SK-N-SH (cell line): Measurements from ENCODE around the gene ACBD6. TPM values are rescaled to one million over a fixed set of nuclear protein-coding genes. Genes with fewer than 3 reads are reported as not detected.
A peak's percentile ranks its signal among the peaks of the same experiment; 100 is the strongest.

Experiments used
- CTCF ChIA-PET: fragments of 300-600, 350-600 bp; formaldehyde crosslinking; extraction: SDS; loops from one replicate; lab custom pipeline; 2021; lab: Yijun Ruan, JAX
- POLR2A ChIA-PET: fragments of 350-600 bp; sonication (Branson Sonifier 250); formaldehyde crosslinking; extraction: SDS; loops from one replicate; lab custom pipeline; 2020; ENCODE audit warnings: antibody characterized with exemption, inconsistent platforms; lab: Yijun Ruan, JAX
- DNase-seq: peaks from one replicate; pipeline ENCODE4 v3.0.0; 2012
- H2AFZ ChIP-seq: fragments of 200-600 bp; sonication (generic); 2 replicates; pipeline ENCODE4 v1.8.1; 2016; ENCODE audit warnings: antibody characterized with exemption, mild to moderate bottlenecking, low read depth
- H3F3A ChIP-seq: fragments of 200-600 bp; sonication (generic); replicated peaks from 2 replicates; pipeline ENCODE3; 2016; ENCODE audit warnings: antibody characterized with exemption, mild to moderate bottlenecking; ENCODE audit not compliant: insufficient read depth
- H3K27ac ChIP-seq, 2 experiments: fragments of 200-500 bp in 1 of 2; fragments of 200-600 bp in 1 of 2; sonication (Bioruptor generic) in 1 of 2; sonication (generic), shearing (Covaris generic) in 1 of 2; 2 replicates each; pipeline versions ENCODE4 v1.5.1 to v1.6.1; 2014 to 2016; ENCODE audit warnings: low read depth in 2 of 2, inconsistent platforms in 1 of 2, low read length in 1 of 2, mild to moderate bottlenecking in 1 of 2, mixed read lengths in 1 of 2
- H3K27me3 ChIP-seq: fragments of 200-600 bp; sonication (generic), shearing (Covaris generic); 2 replicates; pipeline ENCODE4 v1.6.1; 2016; ENCODE audit warnings: mixed run types; ENCODE audit not compliant: insufficient read depth
- H3K36me3 ChIP-seq, 2 experiments: fragments of 200-500 bp in 1 of 2; fragments of 200-600 bp in 1 of 2; sonication (Bioruptor generic) in 1 of 2; sonication (generic) in 1 of 2; replicated peaks in 1 of 2; 2 replicates each; pipeline versions ENCODE3 to v1.5.1; 2014 to 2016; ENCODE audit warnings: low read length in 1 of 2, mild to moderate bottlenecking in 1 of 2; ENCODE audit not compliant: insufficient read depth in 2 of 2, control insufficient read depth in 1 of 2
- H3K4me1 ChIP-seq, 2 experiments: fragments of 200-500 bp in 1 of 2; fragments of 200-600 bp in 1 of 2; sonication (Bioruptor generic) in 1 of 2; sonication (generic), shearing (Covaris generic) in 1 of 2; 2 replicates each; pipeline versions ENCODE4 v1.5.1 to v1.6.1; 2014 to 2016; ENCODE audit warnings: low read depth in 1 of 2, low read length in 1 of 2, mixed run types in 1 of 2; ENCODE audit not compliant: insufficient read depth in 2 of 2, control insufficient read depth in 1 of 2
- H3K4me2 ChIP-seq: fragments of 200-600 bp; sonication (generic), shearing (Covaris generic); 2 replicates; pipeline ENCODE4 v1.6.1; 2017; ENCODE audit warnings: mixed run types
- H3K4me3 ChIP-seq, 2 experiments: fragments of 200-500 bp in 1 of 2; fragments of 200-600 bp in 1 of 2; sonication (Bioruptor generic) in 1 of 2; sonication (generic), shearing (Covaris generic) in 1 of 2; 2 replicates each; pipeline versions ENCODE4 v1.5.1 to v1.8.1; 2014 to 2016; ENCODE audit warnings: low read depth in 2 of 2, inconsistent platforms in 1 of 2, low read length in 1 of 2, mild to moderate bottlenecking in 1 of 2, mixed read lengths in 1 of 2, moderate library complexity in 1 of 2
- H3K79me2 ChIP-seq: fragments of 200-600 bp; sonication (generic); 2 replicates; pipeline ENCODE4 v1.8.1; 2017; ENCODE audit warnings: mild to moderate bottlenecking; ENCODE audit not compliant: insufficient read depth
- H3K9ac ChIP-seq: fragments of 200-600 bp; sonication (generic); 2 replicates; pipeline ENCODE4 v1.6.1; 2017; ENCODE audit warnings: mixed run types
- H3K9me2 ChIP-seq: fragments of 200-600 bp; sonication (generic); 2 replicates; pipeline ENCODE4 v1.6.1; 2017; ENCODE audit warnings: mixed run types
- H3K9me3 ChIP-seq: fragments of 200-600 bp; sonication (generic); 2 replicates; pipeline ENCODE4 v1.6.1; 2017; ENCODE audit warnings: mixed run types, mild to moderate bottlenecking, moderate library complexity
- H4K20me1 ChIP-seq: fragments of 200-600 bp; sonication (generic); 2 replicates; pipeline ENCODE4 v1.6.1; 2017; ENCODE audit warnings: mild to moderate bottlenecking, mixed run types; ENCODE audit not compliant: insufficient read depth
- CHD2 ChIP-seq: fragments of 150-350 bp; IDR thresholded peaks from 2 replicates; pipeline ENCODE4 v1.6.1; 2018; ENCODE audit warnings: low read length; ENCODE audit not compliant: partially characterized antibody
- ELF1 ChIP-seq: IDR thresholded peaks from 2 replicates; pipeline ENCODE4 v1.4.0; 2012
- EP300 ChIP-seq, 2 experiments: IDR thresholded peaks; 2 replicates each; pipeline versions ENCODE4 v1.4.0 to v1.6.1; 2012; ENCODE audit warnings: borderline replicate concordance in 1 of 2, low read depth in 1 of 2, low read length in 1 of 2
- EZH2phosphoT487 ChIP-seq: fragments of 200-600 bp; sonication (generic); IDR thresholded peaks from 2 replicates; pipeline ENCODE4 v1.6.1; 2017; ENCODE audit warnings: low read depth, mixed run types, mild to moderate bottlenecking, antibody characterized with exemption, moderate library complexity, borderline replicate concordance
- FOXM1 ChIP-seq: IDR thresholded peaks from 2 replicates; pipeline ENCODE4 v1.4.0; 2012; ENCODE audit warnings: low read depth, mild to moderate bottlenecking
- JUND ChIP-seq: IDR thresholded peaks from 2 replicates; pipeline ENCODE4 v1.4.0; 2012
- MEF2A ChIP-seq: IDR thresholded peaks from 2 replicates; pipeline ENCODE4 v1.4.0; 2012; ENCODE audit warnings: low read depth, borderline replicate concordance
- MXI1 ChIP-seq: IDR thresholded peaks from 2 replicates; pipeline ENCODE4 v1.6.1; 2012; ENCODE audit warnings: mild to moderate bottlenecking, low read depth, low read length, improper control_type of control experiment
- NRF1 ChIP-seq: IDR thresholded peaks from 2 replicates; pipeline ENCODE4 v1.6.1; 2012; ENCODE audit warnings: low read depth, mild to moderate bottlenecking, low read length
- POLR2AphosphoS5 ChIP-seq: IDR thresholded peaks from 2 replicates; pipeline ENCODE4 v1.6.1; 2012; ENCODE audit warnings: low read depth, low read length
- RCOR1 ChIP-seq: fragments of 150-350 bp; IDR thresholded peaks from 2 replicates; pipeline ENCODE4 v1.6.1; 2017; ENCODE audit warnings: antibody characterized with exemption, low read length
- SIN3A ChIP-seq: IDR thresholded peaks from 2 replicates; pipeline ENCODE4 v1.6.1; 2012; ENCODE audit warnings: low read depth, mild to moderate bottlenecking, low read length, moderate library complexity, borderline replicate concordance
- SMC3 ChIP-seq: IDR thresholded peaks from 2 replicates; pipeline ENCODE4 v1.6.1; 2012; ENCODE audit warnings: low read depth, low read length, improper control_type of control experiment
- TCF12 ChIP-seq: IDR thresholded peaks from 2 replicates; pipeline ENCODE4 v1.4.0; 2012
- TEAD4 ChIP-seq: IDR thresholded peaks from 2 replicates; pipeline ENCODE4 v1.4.0; 2012; ENCODE audit warnings: mild to moderate bottlenecking, borderline replicate concordance; ENCODE audit not compliant: insufficient read depth
- YY1 ChIP-seq: IDR thresholded peaks from 2 replicates; pipeline ENCODE4 v1.4.0; 2012; ENCODE audit warnings: low read depth, mild to moderate bottlenecking
- WGBS: methylation state at CpG from one replicate; pipeline ENCODE4 v1.1.6; 2017; ENCODE audit warnings: low lambda C conversion rate; 5-methylcytosine and 5-hydroxymethylcytosine counted together
- polyA plus RNA-seq, 3 experiments: library from polyadenylated mRNA; depleted of rRNA; stranded (reverse); fragments of >200 nt; gene quantifications; 2 replicates each; pipeline ENCODE4 v1.2.3, GENCODE V29; 2012
- TF ChIP-seq, protein P1 (sequence below): fragments of 150-350 bp; IDR thresholded peaks from 2 replicates; pipeline ENCODE4 v1.6.1; 2017; ENCODE audit warnings: antibody characterized with exemption, low read length, low read depth, borderline replicate concordance
- TF ChIP-seq, protein P2 (sequence below): IDR thresholded peaks from 2 replicates; pipeline ENCODE4 v1.4.0; 2012; ENCODE audit warnings: low read depth, borderline replicate concordance
- TF ChIP-seq, protein P3 (sequence below): IDR thresholded peaks from 2 replicates; pipeline ENCODE4; 2012
- TF ChIP-seq, protein P4 (sequence below): IDR thresholded peaks from 2 replicates; pipeline ENCODE4 v1.6.1; 2012; ENCODE audit warnings: mild to moderate bottlenecking, low read depth, low read length, moderate library complexity
- TF ChIP-seq, protein P5 (sequence below): IDR thresholded peaks from 2 replicates; pipeline ENCODE4 v1.4.0; 2012; ENCODE audit warnings: low read depth, borderline replicate concordance

ACBD6 gene, protein sequence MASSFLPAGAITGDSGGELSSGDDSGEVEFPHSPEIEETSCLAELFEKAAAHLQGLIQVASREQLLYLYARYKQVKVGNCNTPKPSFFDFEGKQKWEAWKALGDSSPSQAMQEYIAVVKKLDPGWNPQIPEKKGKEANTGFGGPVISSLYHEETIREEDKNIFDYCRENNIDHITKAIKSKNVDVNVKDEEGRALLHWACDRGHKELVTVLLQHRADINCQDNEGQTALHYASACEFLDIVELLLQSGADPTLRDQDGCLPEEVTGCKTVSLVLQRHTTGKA
- 60.9 and 65.2 TPM in 2 replicates for polyA plus RNA-seq (2012; rRNA removed)
- 52.0 and 56.0 TPM in 2 replicates for polyA plus RNA-seq (2012; cell fraction: cytosol; rRNA removed)
- 124 and 135 TPM in 2 replicates for polyA plus RNA-seq (2012; cell fraction: nucleus; rRNA removed)

GRCh38 chr1:180502361-180503279 is at the start of gene ACBD6:
TSS of gene ACBD6 (minus strand) at chr1:180502577. CDS start at chr1:180502266, 311 bp downstream.
- H3K9me2 ChIP-seq = peaks cover 5% of the 10 kb centered on the region; the same call in 1 of the 2 replicates
- no peaks in the 10 kb centered on the region for H3K27me3 ChIP-seq
- DNase-seq = peak; percentile 93
- peaks cover 10 to 11% of the 10 kb centered on the region in 2 experiments for H3K4me1 ChIP-seq
- peak within 1 kb of the TSS; percentile 85 for H3K4me2 ChIP-seq
- peaks cover 10 to 15% of the 10 kb centered on the region in 2 experiments for H3K36me3 ChIP-seq
- no peaks in the 10 kb centered on the region for H3K9me3 ChIP-seq
- peaks cover 45% of the 10 kb centered on the region for H3K79me2 ChIP-seq
- CTCF ChIA-PET = interaction anchor here (0.7 to 4.7 kb wide), 8 partner anchors 10 to 361 kb away, joined by 3 to 28 read pairs (median 6); no protein-coding TSS in a partner anchor
- peaks cover 17% of the 10 kb centered on the region for H3F3A ChIP-seq
- H3K4me3 ChIP-seq = peak within 1 kb of the TSS; percentile 71 to 80
- WGBS = 1% methylated on average over 36 of the region's 83 CpGs
- no peaks in the 10 kb centered on the region for H4K20me1 ChIP-seq
- peak within 1 kb of the TSS; percentile 87 for H3K9ac ChIP-seq
- peak within 1 kb of the TSS; percentile 86 to 97 for H3K27ac ChIP-seq
- H2AFZ ChIP-seq = peak within 1 kb of the TSS; percentile 95
- POLR2A ChIA-PET = interaction anchor here (0.6 to 2.2 kb wide), 11 partner anchors 9 to 621 kb away, joined by 3 to 10 read pairs (median 4); partner anchors contain the start of genes TOR1AIP1 and XPR1
- TF ChIP-seq YY1 (peak; percentile 51; the same call in 1 of the 2 replicates), ELF1 (peak; percentile 5; the same call in 1 of the 2 replicates), EP300 (IDR thresholded peaks at IDR 0.05; ENCODE audit: borderline replicate concordance in 1 of 2, low read depth in 1 of 2, low read length in 1 of 2) (peak in 1 of 2 experiments; percentile 34; a peak in 1 of 4 replicates), MEF2A (no peak), NRF1 (peak; percentile 35), TCF12 (peak; percentile 14; the same call in 1 of the 2 replicates), RCOR1 (no peak; the same call in 1 of the 2 replicates), SIN3A (peak; percentile 36; the same call in 1 of the 2 replicates), SMC3 (no peak), MXI1 (peak; percentile 87), CHD2 (peak; percentile 74), FOXM1 (no peak), EZH2phosphoT487 (no peak), TEAD4 (0 out of 2 replicates have a peak, but pooled peaks have one; percentile 12), JUND (no peak), POLR2AphosphoS5 (peak; percentile 71)
- TF ChIP-seq, protein P1, sequence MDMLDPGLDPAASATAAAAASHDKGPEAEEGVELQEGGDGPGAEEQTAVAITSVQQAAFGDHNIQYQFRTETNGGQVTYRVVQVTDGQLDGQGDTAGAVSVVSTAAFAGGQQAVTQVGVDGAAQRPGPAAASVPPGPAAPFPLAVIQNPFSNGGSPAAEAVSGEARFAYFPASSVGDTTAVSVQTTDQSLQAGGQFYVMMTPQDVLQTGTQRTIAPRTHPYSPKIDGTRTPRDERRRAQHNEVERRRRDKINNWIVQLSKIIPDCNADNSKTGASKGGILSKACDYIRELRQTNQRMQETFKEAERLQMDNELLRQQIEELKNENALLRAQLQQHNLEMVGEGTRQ = peak; percentile 86
- TF ChIP-seq, protein P2, sequence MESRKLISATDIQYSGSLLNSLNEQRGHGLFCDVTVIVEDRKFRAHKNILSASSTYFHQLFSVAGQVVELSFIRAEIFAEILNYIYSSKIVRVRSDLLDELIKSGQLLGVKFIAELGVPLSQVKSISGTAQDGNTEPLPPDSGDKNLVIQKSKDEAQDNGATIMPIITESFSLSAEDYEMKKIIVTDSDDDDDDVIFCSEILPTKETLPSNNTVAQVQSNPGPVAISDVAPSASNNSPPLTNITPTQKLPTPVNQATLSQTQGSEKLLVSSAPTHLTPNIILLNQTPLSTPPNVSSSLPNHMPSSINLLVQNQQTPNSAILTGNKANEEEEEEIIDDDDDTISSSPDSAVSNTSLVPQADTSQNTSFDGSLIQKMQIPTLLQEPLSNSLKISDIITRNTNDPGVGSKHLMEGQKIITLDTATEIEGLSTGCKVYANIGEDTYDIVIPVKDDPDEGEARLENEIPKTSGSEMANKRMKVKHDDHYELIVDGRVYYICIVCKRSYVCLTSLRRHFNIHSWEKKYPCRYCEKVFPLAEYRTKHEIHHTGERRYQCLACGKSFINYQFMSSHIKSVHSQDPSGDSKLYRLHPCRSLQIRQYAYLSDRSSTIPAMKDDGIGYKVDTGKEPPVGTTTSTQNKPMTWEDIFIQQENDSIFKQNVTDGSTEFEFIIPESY = 0 out of 2 replicates have a peak, but pooled peaks have one; percentile 59
- TF ChIP-seq, protein P3, sequence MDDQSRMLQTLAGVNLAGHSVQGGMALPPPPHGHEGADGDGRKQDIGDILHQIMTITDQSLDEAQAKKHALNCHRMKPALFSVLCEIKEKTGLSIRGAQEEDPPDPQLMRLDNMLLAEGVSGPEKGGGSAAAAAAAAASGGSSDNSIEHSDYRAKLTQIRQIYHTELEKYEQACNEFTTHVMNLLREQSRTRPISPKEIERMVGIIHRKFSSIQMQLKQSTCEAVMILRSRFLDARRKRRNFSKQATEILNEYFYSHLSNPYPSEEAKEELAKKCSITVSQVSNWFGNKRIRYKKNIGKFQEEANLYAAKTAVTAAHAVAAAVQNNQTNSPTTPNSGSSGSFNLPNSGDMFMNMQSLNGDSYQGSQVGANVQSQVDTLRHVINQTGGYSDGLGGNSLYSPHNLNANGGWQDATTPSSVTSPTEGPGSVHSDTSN = no peak
- TF ChIP-seq, protein P4, sequence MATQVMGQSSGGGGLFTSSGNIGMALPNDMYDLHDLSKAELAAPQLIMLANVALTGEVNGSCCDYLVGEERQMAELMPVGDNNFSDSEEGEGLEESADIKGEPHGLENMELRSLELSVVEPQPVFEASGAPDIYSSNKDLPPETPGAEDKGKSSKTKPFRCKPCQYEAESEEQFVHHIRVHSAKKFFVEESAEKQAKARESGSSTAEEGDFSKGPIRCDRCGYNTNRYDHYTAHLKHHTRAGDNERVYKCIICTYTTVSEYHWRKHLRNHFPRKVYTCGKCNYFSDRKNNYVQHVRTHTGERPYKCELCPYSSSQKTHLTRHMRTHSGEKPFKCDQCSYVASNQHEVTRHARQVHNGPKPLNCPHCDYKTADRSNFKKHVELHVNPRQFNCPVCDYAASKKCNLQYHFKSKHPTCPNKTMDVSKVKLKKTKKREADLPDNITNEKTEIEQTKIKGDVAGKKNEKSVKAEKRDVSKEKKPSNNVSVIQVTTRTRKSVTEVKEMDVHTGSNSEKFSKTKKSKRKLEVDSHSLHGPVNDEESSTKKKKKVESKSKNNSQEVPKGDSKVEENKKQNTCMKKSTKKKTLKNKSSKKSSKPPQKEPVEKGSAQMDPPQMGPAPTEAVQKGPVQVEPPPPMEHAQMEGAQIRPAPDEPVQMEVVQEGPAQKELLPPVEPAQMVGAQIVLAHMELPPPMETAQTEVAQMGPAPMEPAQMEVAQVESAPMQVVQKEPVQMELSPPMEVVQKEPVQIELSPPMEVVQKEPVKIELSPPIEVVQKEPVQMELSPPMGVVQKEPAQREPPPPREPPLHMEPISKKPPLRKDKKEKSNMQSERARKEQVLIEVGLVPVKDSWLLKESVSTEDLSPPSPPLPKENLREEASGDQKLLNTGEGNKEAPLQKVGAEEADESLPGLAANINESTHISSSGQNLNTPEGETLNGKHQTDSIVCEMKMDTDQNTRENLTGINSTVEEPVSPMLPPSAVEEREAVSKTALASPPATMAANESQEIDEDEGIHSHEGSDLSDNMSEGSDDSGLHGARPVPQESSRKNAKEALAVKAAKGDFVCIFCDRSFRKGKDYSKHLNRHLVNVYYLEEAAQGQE = no peak; the same call in 1 of the 2 replicates
- TF ChIP-seq, protein P5, sequence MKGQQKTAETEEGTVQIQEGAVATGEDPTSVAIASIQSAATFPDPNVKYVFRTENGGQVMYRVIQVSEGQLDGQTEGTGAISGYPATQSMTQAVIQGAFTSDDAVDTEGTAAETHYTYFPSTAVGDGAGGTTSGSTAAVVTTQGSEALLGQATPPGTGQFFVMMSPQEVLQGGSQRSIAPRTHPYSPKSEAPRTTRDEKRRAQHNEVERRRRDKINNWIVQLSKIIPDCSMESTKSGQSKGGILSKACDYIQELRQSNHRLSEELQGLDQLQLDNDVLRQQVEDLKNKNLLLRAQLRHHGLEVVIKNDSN = peak; percentile 98
